GM12878 (cell line): ENCODE measurements around the gene SEMA5A. TPM values are rescaled to one million over a fixed set of nuclear protein-coding genes. Genes with fewer than 3 reads are reported as not detected.

Experiments used
- ATAC-seq: fragments of 200-7000 bp; cut with Tn5 transposase; 3 replicates; pipeline ENCODE4 v1.9.1; 2020; ENCODE audit warnings: mild to moderate bottlenecking, moderate library complexity
- BruUV-seq: library from RNA; stranded (reverse); fragments of 400-500 nt; replicated peaks from 2 replicates; lab custom pipeline; 2021; lab: Mats Ljungman, UMichigan
- CTCF ChIA-PET: fragments of 300-600 bp; sonication (Branson Sonifier 250); formaldehyde crosslinking; extraction: SDS; loops from one replicate; lab custom pipeline; 2021; ENCODE audit warnings: inconsistent platforms; lab: Yijun Ruan, JAX
- POLR2A ChIA-PET: fragments of 350-600 bp; formaldehyde crosslinking; extraction: SDS; loops from one replicate; lab custom pipeline; 2021; ENCODE audit warnings: inconsistent platforms; lab: Charles Lee
- RAD21 ChIA-PET: fragments of 300-600 bp; sonication (Branson Sonifier 250); formaldehyde crosslinking; loops from one replicate; lab custom pipeline; 2023; ENCODE audit warnings: antibody characterized with exemption; ENCODE audit not compliant: unreplicated experiment; lab: Charles Lee
- SMC1A ChIA-PET: fragments of 300-600 bp; sonication (Branson Sonifier 250); formaldehyde crosslinking; loops from one replicate; lab custom pipeline; 2023; ENCODE audit not compliant: unreplicated experiment, uncharacterized antibody; lab: Charles Lee
- DNase-seq: peaks from one replicate; pipeline ENCODE4 v3.0.0-alpha.2; 2011; ENCODE audit warnings: low read depth, low spot score
- FAIRE-seq: peaks from 3 replicates; lab custom pipeline; 2011; peaks lifted over from hg19 to GRCh38; lab: Jason Lieb, UNC
- H2AFZ ChIP-seq: 2 replicates; pipeline ENCODE4 v1.6.0; 2011; ENCODE audit warnings: low read depth, low read length, control low read depth; ENCODE audit not compliant: control insufficient read depth
- H3K27ac ChIP-seq: 2 replicates; pipeline ENCODE4 v1.5.1; 2011; ENCODE audit warnings: control low read depth; ENCODE audit not compliant: control insufficient read depth, insufficient read depth
- H3K27me3 ChIP-seq, 2 experiments: replicated peaks in 1 of 2; 2 replicates each; pipeline versions ENCODE4 v1.6.0 to v1.6.1; 2011; ENCODE audit warnings: low read length in 1 of 2; ENCODE audit not compliant: control insufficient read depth in 2 of 2, insufficient read depth in 2 of 2
- H3K36me3 ChIP-seq, 2 experiments: 2 replicates each; pipeline ENCODE4 v1.5.1; 2011; ENCODE audit warnings: low read length in 1 of 2; ENCODE audit not compliant: control insufficient read depth in 2 of 2, insufficient read depth in 2 of 2
- H3K4me1 ChIP-seq: 2 replicates; pipeline ENCODE4 v1.6.1; 2011; ENCODE audit warnings: mild to moderate bottlenecking, low read length, moderate library complexity, mixed read lengths; ENCODE audit not compliant: control insufficient read depth, insufficient read depth
- H3K4me2 ChIP-seq: 2 replicates; pipeline ENCODE4 v1.6.0; 2011; ENCODE audit warnings: control low read depth; ENCODE audit not compliant: control insufficient read depth, insufficient read depth
- H3K4me3 ChIP-seq: fragments of 200-600 bp; sonication (generic); 2 replicates; pipeline ENCODE4 v1.5.1; 2016
- H3K79me2 ChIP-seq: 2 replicates; pipeline ENCODE4 v1.6.0; 2011; ENCODE audit warnings: low read length; ENCODE audit not compliant: control insufficient read depth, insufficient read depth
- H3K9ac ChIP-seq: 2 replicates; pipeline ENCODE4 v1.8.0; 2011; ENCODE audit warnings: low read length, control low read depth, mixed read lengths; ENCODE audit not compliant: control insufficient read depth, insufficient read depth
- H3K9me3 ChIP-seq: replicated peaks from 3 replicates; pipeline ENCODE4 v1.5.1; 2011; ENCODE audit warnings: mild to moderate bottlenecking, low read length; ENCODE audit not compliant: control insufficient read depth, insufficient read depth
- H4K20me1 ChIP-seq: 2 replicates; pipeline ENCODE4 v1.6.0; 2011; ENCODE audit not compliant: control insufficient read depth, insufficient read depth
- BACH1 ChIP-seq: fragments of 450-650 bp; IDR thresholded peaks from 2 replicates; pipeline ENCODE4 v1.6.1; 2017; ENCODE audit warnings: mild to moderate bottlenecking, borderline replicate concordance
- BCL3 ChIP-seq: IDR thresholded peaks from 2 replicates; pipeline ENCODE4 v1.6.1; 2011; ENCODE audit warnings: borderline replicate concordance, low read depth, mild to moderate bottlenecking, moderate library complexity, low read length; ENCODE audit not compliant: insufficient read depth, poor library complexity, severe bottlenecking
- CREB1 ChIP-seq: IDR thresholded peaks from 2 replicates; pipeline ENCODE4 v1.6.1; 2012; ENCODE audit warnings: low read depth, mild to moderate bottlenecking, inconsistent platforms
- DPF2 ChIP-seq: fragments of 450-650 bp; IDR thresholded peaks from 2 replicates; pipeline ENCODE4 v1.6.1; 2017; ENCODE audit warnings: mild to moderate bottlenecking
- IKZF2 ChIP-seq, 2 experiments: fragments of 450-650 bp; IDR thresholded peaks; 2 replicates each; pipeline ENCODE4 v1.6.1; 2017; ENCODE audit warnings: mild to moderate bottlenecking in 2 of 2, moderate library complexity in 2 of 2
- IRF4 ChIP-seq: IDR thresholded peaks from 2 replicates; pipeline ENCODE4 v1.6.1; 2011; ENCODE audit warnings: low read depth, low read length
- KLF5 ChIP-seq: fragments of 450-650 bp; IDR thresholded peaks from 2 replicates; pipeline ENCODE4 v1.6.1; 2014; ENCODE audit warnings: mild to moderate bottlenecking; ENCODE audit not compliant: partially characterized antibody
- LARP7 ChIP-seq: fragments of 450-650 bp; IDR thresholded peaks from 2 replicates; pipeline ENCODE4 v1.6.1; 2017; ENCODE audit warnings: mild to moderate bottlenecking
- MEF2B ChIP-seq: fragments of 450-650 bp; IDR thresholded peaks from 2 replicates; pipeline ENCODE4 v1.6.1; 2018; ENCODE audit warnings: mild to moderate bottlenecking, moderate library complexity; ENCODE audit not compliant: partially characterized antibody, poor library complexity, severe bottlenecking
- RB1 ChIP-seq: fragments of 450-650 bp; formaldehyde crosslinking; IDR thresholded peaks from 2 replicates; pipeline ENCODE4 v1.6.1; 2017; ENCODE audit warnings: mild to moderate bottlenecking, borderline replicate concordance
- SIN3A ChIP-seq: IDR thresholded peaks from 2 replicates; pipeline ENCODE4 v1.6.1; 2012; ENCODE audit warnings: low read depth, low read length, improper control_type of control experiment
- SKIL ChIP-seq: fragments of 450-650 bp; IDR thresholded peaks from 2 replicates; pipeline ENCODE4 v1.6.1; 2017; ENCODE audit warnings: mild to moderate bottlenecking, low read depth, inconsistent platforms; ENCODE audit not compliant: poor library complexity, severe bottlenecking
- SREBF2 ChIP-seq: IDR thresholded peaks from 2 replicates; pipeline ENCODE4 v1.6.1; 2012; ENCODE audit warnings: mild to moderate bottlenecking, low read length
- TAF1 ChIP-seq: IDR thresholded peaks from 2 replicates; pipeline ENCODE4 v1.6.1; 2011; ENCODE audit warnings: mild to moderate bottlenecking, low read depth, low read length, borderline replicate concordance
- WRNIP1 ChIP-seq: IDR thresholded peaks from 2 replicates; pipeline ENCODE4 v1.6.1; 2011; ENCODE audit warnings: low read depth, low read length, improper control_type of control experiment, borderline replicate concordance
- WGBS: methylation state at CpG from one replicate; pipeline ENCODE4 v1.1.6; 2016; ENCODE audit warnings: low lambda C conversion rate; ENCODE audit not compliant: insufficient replicate concordance, insufficient coverage; ENCODE audit errors: missing lambda C conversion rate; 5-methylcytosine and 5-hydroxymethylcytosine counted together
- in situ Hi-C: fragments of 300-500 bp; cut with MboI; formaldehyde crosslinking; loops from 9 replicates; pipeline ENCODE4 v1.14.3; 2018; ENCODE audit warnings: mixed read lengths
- intact Hi-C: fragments of 100-400 bp; cut with micrococcal nuclease; formaldehyde crosslinking; loops from one replicate; pipeline ENCODE4 v1.14.2; 2022; ENCODE audit not compliant: unreplicated experiment
- polyA plus RNA-seq, 11 experiments: library from polyadenylated mRNA; depleted of rRNA in 4 of 11; unstranded in 6 of 11; stranded (reverse) in 5 of 11; fragments of >200 nt; fragmentation: Nextera tagmentation in 4 of 11; fragmentation: Illumina TruSeq in 1 of 11; extraction: Ambion mirVana in 4 of 11; extraction: Trizol in 1 of 11; gene quantifications; 1 replicate in 1 of 11; 2 replicates in 10 of 11; pipeline versions ENCODE4 v1.2.1 to v1.2.3, GENCODE V29; 2011 to 2016; ENCODE audit warnings: inconsistent platforms in 2 of 11, missing spikeins in 2 of 11, low read depth in 1 of 11
- total RNA-seq, 4 experiments: library from RNA; depleted of rRNA in 3 of 4; stranded (reverse); fragments of >200 nt in 3 of 4; fragmentation: Illumina TruSeq in 1 of 4; extraction: Trizol in 1 of 4; gene quantifications; 2 replicates each; pipeline versions ENCODE4 v1.2.1 to v1.2.3, GENCODE V29; 2013 to 2021
- TF ChIP-seq, protein P1 (sequence below): IDR thresholded peaks from 2 replicates; pipeline ENCODE4 v1.6.1; 2012; ENCODE audit warnings: low read depth, low read length, improper control_type of control experiment
- TF ChIP-seq, protein P2 (sequence below): fragments of 450-650 bp; conservative IDR thresholded peaks from 2 replicates; pipeline ENCODE4 v1.6.1; 2017; ENCODE audit warnings: mild to moderate bottlenecking, moderate library complexity
- TF ChIP-seq, protein P3 (sequence below): IDR thresholded peaks from 2 replicates; pipeline ENCODE4 v1.6.1; 2011; ENCODE audit warnings: borderline replicate concordance, low read depth, mild to moderate bottlenecking, moderate library complexity, mixed read lengths, low read length; ENCODE audit not compliant: insufficient read depth; ENCODE audit errors: extremely low read length

SEMA5A gene
- total and polyA plus RNA-seq, 10 of the 15 experiments (the other 5 are each of a cell fraction or from before 2014, with no cell fraction given) = 0.03 to 2.4 (median 0.09) TPM; not detected in 1

GRCh38 chr5:9365512-9365911, 180.4 kb downstream of the SEMA5A start:
- in situ Hi-C loops = no loop called here
- SMC1A ChIA-PET = interaction anchor here (0.7 kb wide), 1 partner anchor 58 kb away, joined by 4 read pairs; no protein-coding TSS in a partner anchor
- H4K20me1 ChIP-seq = no peaks in the 10 kb centered on the region

More at GRCh38 chr5:9365512-9365911, 180.4 kb downstream of the SEMA5A start:
- Histone ChIP-seq H3K27me3 (no peaks in the 10 kb centered on the region), H3K4me3 (no peak overlapping the region), H3K79me2 (no peaks in the 10 kb centered on the region), H3K9me3 (peaks cover 2% of the 10 kb centered on the region; the same call in 2 of the 3 replicates), H3K27ac (no peak overlapping the region), H3K4me2 (no peak overlapping the region), H2AFZ (no peak overlapping the region), H3K36me3 (no peaks in the 10 kb centered on the region), H3K9ac (no peak overlapping the region), H3K4me1 (peaks cover 25% of the 10 kb centered on the region)
- RAD21 ChIA-PET = no interaction called here
- FAIRE-seq (no peak), DNase-seq (no peak), ATAC-seq (no peak)
- TF ChIP-seq CREB1 = no peak
- TF ChIP-seq, protein P1, sequence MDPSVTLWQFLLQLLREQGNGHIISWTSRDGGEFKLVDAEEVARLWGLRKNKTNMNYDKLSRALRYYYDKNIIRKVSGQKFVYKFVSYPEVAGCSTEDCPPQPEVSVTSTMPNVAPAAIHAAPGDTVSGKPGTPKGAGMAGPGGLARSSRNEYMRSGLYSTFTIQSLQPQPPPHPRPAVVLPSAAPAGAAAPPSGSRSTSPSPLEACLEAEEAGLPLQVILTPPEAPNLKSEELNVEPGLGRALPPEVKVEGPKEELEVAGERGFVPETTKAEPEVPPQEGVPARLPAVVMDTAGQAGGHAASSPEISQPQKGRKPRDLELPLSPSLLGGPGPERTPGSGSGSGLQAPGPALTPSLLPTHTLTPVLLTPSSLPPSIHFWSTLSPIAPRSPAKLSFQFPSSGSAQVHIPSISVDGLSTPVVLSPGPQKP = no peak
- TF ChIP-seq SREBF2 = no peak
- TF ChIP-seq BACH1 = no peak
- TF ChIP-seq RB1 = no peak
- TF ChIP-seq SIN3A = no peak
- TF ChIP-seq MEF2B = no peak
- TF ChIP-seq, protein P2, sequence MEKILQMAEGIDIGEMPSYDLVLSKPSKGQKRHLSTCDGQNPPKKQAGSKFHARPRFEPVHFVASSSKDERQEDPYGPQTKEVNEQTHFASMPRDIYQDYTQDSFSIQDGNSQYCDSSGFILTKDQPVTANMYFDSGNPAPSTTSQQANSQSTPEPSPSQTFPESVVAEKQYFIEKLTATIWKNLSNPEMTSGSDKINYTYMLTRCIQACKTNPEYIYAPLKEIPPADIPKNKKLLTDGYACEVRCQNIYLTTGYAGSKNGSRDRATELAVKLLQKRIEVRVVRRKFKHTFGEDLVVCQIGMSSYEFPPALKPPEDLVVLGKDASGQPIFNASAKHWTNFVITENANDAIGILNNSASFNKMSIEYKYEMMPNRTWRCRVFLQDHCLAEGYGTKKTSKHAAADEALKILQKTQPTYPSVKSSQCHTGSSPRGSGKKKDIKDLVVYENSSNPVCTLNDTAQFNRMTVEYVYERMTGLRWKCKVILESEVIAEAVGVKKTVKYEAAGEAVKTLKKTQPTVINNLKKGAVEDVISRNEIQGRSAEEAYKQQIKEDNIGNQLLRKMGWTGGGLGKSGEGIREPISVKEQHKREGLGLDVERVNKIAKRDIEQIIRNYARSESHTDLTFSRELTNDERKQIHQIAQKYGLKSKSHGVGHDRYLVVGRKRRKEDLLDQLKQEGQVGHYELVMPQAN = no peak
- no peak for TF ChIP-seq IRF4
- no peak for TF ChIP-seq BCL3
- TF ChIP-seq WRNIP1 = no peak
- TF ChIP-seq, protein P3, sequence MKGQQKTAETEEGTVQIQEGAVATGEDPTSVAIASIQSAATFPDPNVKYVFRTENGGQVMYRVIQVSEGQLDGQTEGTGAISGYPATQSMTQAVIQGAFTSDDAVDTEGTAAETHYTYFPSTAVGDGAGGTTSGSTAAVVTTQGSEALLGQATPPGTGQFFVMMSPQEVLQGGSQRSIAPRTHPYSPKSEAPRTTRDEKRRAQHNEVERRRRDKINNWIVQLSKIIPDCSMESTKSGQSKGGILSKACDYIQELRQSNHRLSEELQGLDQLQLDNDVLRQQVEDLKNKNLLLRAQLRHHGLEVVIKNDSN = no peak
- no peak for TF ChIP-seq KLF5
- TF ChIP-seq TAF1 = no peak
- no peak for TF ChIP-seq DPF2
- TF ChIP-seq LARP7 = no peak
- TF ChIP-seq IKZF2 (IDR thresholded peaks at IDR 0.05) = no peak
- no peak for TF ChIP-seq SKIL
- CTCF ChIA-PET = interaction anchor here (1.0 to 2.5 kb wide), 2 partner anchors 22 to 178 kb away, joined by 5 to 7 read pairs; no protein-coding TSS in a partner anchor
- intact Hi-C loops = no loop called here
- POLR2A ChIA-PET = no interaction called here
- no TSS peak for BruUV-seq
- 77% methylated on average over 1 of the region's 1 CpG for WGBS
